GM12872 (cell line): Measurements from ENCODE around the gene CACNB1.
A peak's percentile ranks its signal among the peaks of the same experiment; 100 is the strongest.

Source experiments
- CTCF ChIP-seq: IDR thresholded peaks from 3 replicates; pipeline ENCODE4 v1.5.1; 2011; ENCODE audit warnings: low read depth, mild to moderate bottlenecking, low read length, moderate library complexity; ENCODE audit not compliant: insufficient read depth

The CACNB1 gene

DNA sequence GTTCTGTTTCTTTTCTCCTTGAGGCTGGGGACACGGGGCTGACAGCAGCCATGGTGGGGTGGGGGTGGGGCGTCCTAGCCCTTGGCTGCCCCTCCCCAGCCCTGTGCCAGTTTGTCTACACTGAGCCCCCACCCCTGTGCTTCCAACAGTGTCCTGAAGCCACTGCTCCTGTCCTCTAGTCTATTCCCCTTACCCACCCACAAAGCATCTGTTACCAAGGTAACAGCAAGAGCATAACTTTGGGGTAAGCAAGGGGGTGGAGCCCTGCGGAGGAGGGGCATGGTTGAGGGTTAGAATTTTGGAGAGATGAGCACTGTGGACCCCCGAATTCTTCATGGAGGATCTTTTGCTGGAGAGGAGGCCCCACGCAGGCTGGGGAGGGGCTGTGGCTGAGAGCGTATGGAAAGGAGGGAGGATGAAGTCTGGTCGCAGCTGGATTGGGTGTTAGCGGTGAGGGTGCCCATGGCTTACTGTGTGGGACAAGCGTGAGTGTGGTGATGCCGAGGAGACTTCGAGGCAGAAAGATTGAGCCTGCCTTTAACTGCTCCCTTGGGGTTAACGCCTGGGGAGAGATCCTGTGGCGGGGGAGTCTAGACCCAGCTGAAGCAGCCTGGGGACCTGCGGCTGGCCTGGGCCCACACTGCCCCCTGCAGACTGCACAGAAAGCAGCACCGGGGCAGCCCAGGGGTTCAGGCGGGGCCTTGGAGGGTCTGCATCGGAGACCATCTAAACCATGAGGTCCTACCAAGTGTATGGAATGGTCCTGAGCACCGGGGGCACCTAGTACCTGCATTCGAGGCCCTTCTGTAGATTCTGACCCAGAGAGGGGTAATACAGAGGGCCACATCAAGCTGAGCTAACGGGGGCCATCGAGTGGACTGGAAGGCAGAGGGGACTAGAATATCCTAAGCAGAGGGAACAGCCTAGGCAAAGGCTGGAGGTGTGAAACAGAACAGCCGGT is 34.4 kb upstream of the CACNB1 start:
- TF ChIP-seq CTCF, result peak; percentile 85

DNA sequence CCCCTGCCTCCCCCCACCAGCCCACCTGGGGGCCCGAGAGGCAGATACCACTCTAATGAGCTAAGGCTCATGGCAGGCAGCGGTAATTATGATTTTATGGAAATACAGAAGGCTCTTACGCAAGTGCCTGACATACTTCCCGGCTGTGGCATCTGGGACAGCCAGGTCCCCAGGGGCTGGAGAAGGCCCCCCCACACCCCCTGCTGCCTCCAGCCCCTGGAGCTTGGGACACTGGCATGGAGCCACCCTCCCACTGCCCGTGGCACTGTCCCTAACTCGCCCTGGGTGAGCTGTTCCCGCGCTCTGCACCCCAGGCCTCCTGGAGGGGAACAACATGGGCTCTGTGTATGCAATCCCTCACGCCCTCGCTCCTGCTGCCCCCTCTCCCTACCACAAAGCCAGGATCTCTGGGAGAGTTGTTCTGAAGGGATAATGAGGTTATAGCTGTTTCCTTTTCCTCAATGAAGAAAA is 33.7 kb upstream of the CACNB1 start:
- no peak for TF ChIP-seq CTCF

DNA sequence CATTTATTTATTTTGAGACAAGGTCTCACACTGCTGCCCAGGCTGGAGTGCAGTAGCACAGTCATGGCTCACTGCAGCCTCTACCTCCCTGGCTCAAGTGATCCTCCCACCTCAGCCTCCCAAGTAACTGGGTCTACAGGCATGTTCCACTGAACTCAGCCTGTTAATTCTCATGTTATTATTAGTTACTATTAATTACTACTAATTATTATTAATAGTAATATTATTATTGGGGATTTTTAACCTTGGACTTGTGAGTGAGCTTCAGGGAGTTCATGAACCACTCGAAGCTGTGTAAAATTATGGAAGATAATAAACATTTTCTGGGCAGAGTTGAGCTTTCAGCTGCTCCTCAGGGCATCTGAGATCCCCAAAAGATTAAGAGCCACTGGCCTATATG is 32.9 kb upstream of the CACNB1 start:
- TF ChIP-seq CTCF, result no peak

- no peak for TF ChIP-seq CTCF
These were observed 31.9 kb upstream of the CACNB1 start for GRCh38 chr17:39229274-39229913.

- TF ChIP-seq CTCF, result no peak
These were observed 30.0 kb upstream of the CACNB1 start for GRCh38 chr17:39227364-39227919.

GRCh38 chr17:39225959-39226683 is 28.7 kb upstream of the CACNB1 start:
- TF ChIP-seq CTCF, result no peak
